GM12873 (cell line): ENCODE results near the gene CAMK2A.

ENCODE experiments used
- CTCF ChIP-seq: IDR thresholded peaks from 2 replicates; pipeline ENCODE4 v1.5.1; 2012; ENCODE audit warnings: low read depth, mild to moderate bottlenecking, moderate library complexity, low read length, control low read depth; ENCODE audit not compliant: insufficient read depth; ENCODE audit errors: missing control alignments

CAMK2A gene

GRCh38 chr5:150303070-150303615, 13.6 kb upstream of the CAMK2A start:
- TF ChIP-seq CTCF: no peak

DNA sequence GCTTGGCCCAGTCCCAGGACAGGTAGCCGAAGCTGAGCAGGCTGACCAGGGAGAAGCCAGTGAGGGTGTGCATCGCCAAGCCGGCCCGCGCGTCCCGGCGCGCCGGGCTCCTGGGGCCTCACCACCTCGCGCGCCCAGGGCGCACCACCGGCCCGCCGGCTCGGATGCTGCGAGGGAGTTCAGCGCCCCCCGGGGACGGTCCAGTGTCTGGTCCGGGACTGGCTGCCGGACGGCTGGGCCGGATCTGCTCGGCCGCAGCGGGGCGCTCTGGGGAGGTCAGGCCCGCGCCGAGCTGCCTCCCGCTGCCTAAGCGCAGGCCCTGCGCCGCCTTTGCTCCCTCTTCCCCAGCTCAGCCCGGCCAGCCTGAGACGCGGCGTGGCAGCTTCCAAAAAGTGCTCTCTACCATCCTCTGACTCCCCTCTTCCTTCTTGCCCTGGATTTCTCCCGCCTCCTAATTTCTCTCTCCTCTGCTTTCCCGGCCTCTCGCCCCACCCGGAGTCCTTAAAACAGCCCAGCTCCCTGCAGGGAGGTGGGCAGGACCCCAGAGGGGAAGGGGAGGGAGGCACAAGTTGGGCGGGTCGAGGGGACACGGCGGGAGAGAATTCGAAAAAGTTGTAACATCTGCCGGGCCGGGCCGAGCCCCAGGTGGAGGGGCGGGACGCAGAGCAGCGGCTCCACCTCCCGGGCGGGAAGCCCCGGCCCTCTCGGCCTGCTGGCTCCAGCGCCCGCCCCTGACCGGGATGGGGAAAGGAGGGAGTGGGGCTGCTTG, 12.9 kb upstream of the CAMK2A start, which contains the start of gene ARSI:
Gene ARSI (minus strand): TSS at position 605 of the 769 bp plus-strand sequence. CDS start 532 bp downstream, at position 73.
- no peak for TF ChIP-seq CTCF

- TF ChIP-seq CTCF: no peak
These were observed 12.3 kb upstream of the CAMK2A start for GRCh38 chr5:150301901-150302300.

DNA sequence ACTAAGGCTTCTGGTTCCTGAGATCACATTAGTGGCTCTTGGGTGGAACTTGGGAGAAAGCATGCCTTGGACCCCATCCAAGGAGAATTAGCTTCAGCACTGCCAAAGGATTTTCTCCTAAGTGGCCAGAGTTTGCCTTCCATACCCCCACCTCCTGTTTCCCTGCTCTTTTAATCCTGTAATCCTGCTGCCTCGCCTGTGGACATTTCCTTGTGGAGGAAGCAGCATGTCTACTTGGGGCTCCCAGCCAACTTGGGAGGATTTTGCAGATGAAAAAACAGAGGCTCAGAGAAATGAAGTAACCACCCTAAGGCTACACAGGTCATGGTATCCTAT, 11.6 kb upstream of the CAMK2A start:
- no peak for TF ChIP-seq CTCF

GRCh38 chr5:150300496-150301169, 11.1 kb upstream of the CAMK2A start:
- TF ChIP-seq CTCF: no peak

DNA sequence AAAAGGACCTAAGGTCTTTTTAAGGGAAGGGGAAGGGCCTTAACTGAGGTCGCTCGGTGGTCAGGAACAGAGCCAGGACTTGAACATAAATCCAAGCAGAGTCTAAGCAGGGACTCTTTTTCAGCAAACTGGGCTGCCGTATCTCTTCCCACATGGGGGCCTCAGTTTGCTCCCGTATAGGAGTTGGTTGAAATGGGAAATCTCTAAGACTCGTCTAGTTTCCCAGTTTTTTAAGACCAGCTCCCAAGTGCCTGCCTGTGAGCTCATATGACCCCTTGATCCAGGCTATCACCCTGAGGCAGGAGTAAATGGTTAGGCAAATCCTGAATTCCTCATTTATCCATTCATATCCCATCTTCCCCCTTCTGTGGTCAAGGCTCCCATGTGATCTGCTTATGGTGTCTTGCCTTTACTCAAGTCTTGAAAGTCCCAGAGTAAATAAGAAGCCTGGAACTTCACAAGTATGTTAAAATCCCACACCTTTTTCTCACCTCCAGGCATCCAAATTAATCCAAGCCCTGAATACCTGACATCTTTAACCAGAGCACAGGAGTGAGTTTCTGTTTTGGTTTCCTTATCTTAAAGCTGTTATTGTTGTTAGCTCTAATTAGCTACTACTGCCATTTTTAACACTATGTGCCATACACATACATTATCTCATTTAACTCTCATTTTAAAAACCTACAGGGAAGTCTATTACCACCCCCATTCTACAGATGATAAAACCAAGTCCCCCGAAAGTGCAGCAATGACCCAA, 10.2 kb upstream of the CAMK2A start:
- no peak for TF ChIP-seq CTCF
